RWPE2 (cell line): ENCODE results near the gene PGAM5.
"Not testable (repeated sequence)": the region's sequence is repeated elsewhere in the genome, so short reads cannot be mapped to it uniquely, and the experiment has no call there.

Experiments
- ATAC-seq: fragments of 200-7000 bp; cut with Tn5 transposase; 3 replicates; pipeline ENCODE4 v1.9.1; 2021; ENCODE audit warnings: low read depth
- DNase-seq: peaks from one replicate; pipeline ENCODE4 v3.0.0-alpha.2; 2020; ENCODE audit warnings: low spot score
- H3K27ac ChIP-seq: fragments of 450-650 bp; 2 replicates; pipeline ENCODE4 v1.5.1; 2017; ENCODE audit warnings: mild to moderate bottlenecking; ENCODE audit not compliant: poor library complexity, severe bottlenecking
- H3K27me3 ChIP-seq: fragments of 250-450 bp; sonication (Bioruptor Pico); 2 replicates; pipeline ENCODE4 v1.5.1; 2021; ENCODE audit warnings: mild to moderate bottlenecking, moderate library complexity; ENCODE audit not compliant: insufficient read depth, poor library complexity, severe bottlenecking
- H3K36me3 ChIP-seq: fragments of 250-450 bp; sonication (Bioruptor Pico); 2 replicates; pipeline ENCODE4 v1.5.1; 2020; ENCODE audit warnings: low read depth, mild to moderate bottlenecking, moderate library complexity
- H3K4me1 ChIP-seq: fragments of 250-450 bp; sonication (Bioruptor Pico); 2 replicates; pipeline ENCODE4 v1.5.1; 2021; ENCODE audit warnings: mild to moderate bottlenecking, moderate library complexity; ENCODE audit not compliant: insufficient read depth, poor library complexity, severe bottlenecking
- H3K4me3 ChIP-seq: fragments of 250-450 bp; sonication (Bioruptor Pico); 2 replicates; pipeline ENCODE4 v1.5.1; 2021; ENCODE audit warnings: mild to moderate bottlenecking, moderate library complexity; ENCODE audit not compliant: severe bottlenecking
- H3K9me3 ChIP-seq: fragments of 250-450 bp; sonication (Bioruptor Pico); 2 replicates; pipeline ENCODE4 v1.5.1; 2021; ENCODE audit warnings: mild to moderate bottlenecking, moderate library complexity; ENCODE audit not compliant: severe bottlenecking
- TF ChIP-seq, protein P1 (sequence below): fragments of 450-650 bp; IDR thresholded peaks from one replicate; pipeline ENCODE4 v1.5.1; 2017; ENCODE audit warnings: mild to moderate bottlenecking, moderate library complexity; ENCODE audit not compliant: poor library complexity, severe bottlenecking

The PGAM5 gene

DNA sequence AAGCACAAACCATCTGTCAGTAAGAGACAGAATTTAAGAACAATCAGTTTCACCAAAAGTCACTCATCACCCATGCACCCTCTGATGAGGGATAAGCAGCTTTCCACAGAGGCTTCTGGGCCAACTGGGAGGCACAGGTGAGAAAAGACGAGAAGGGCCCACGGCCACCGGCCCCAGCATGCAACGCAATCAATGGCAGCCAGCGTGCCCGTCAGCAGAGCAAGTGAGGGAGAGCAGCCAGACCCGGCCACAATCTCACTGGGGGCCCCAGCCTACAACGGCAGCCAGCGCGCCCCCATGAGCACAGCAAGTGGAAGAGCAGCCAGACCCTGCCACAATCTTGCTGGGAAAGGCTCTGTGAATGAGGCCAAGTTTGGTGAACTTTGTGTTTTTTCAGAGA lies 37.7 kb downstream of the PGAM5 start:
- ATAC-seq = no peak
- H3K36me3 ChIP-seq = peaks cover 100% of the 10 kb centered on the region

DNA sequence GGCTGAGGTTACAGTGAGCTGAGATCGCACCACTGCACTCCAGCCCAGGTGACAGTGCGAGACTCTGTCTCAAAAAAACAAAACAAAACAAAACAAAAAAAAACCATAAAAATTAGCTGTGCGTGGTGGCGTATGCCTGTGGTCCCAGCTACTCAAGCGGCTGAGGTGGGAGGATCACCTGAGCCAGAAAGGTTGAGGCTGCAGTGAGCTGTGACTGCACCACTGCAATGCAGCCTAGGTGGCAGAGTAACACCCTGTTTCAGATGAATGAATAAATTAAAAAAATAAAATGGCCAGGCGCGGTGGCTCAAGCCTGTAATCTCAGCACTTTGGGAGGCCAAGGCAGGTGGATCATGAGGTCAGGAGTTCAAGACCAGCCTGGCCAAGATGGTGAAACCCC lies 43.0 kb downstream of the PGAM5 start:
- H3K27ac ChIP-seq, H3K4me1 ChIP-seq, ATAC-seq, H3K4me3 ChIP-seq, DNase-seq, H3K27me3 ChIP-seq, H3K9me3 ChIP-seq: not testable (repeated sequence)
- H3K36me3 ChIP-seq = peaks cover 100% of the 10 kb centered on the region

More for the DNA sequence above, 37.7 kb downstream of the PGAM5 start:
- Histone ChIP-seq H3K27ac (no peak overlapping the region), H3K4me3 (no peak overlapping the region), H3K9me3 (no peaks in the 10 kb centered on the region), H3K27me3 (no peaks in the 10 kb centered on the region), H3K4me1 (no peaks in the 10 kb centered on the region)
- no peak for DNase-seq
- TF ChIP-seq, protein P1, sequence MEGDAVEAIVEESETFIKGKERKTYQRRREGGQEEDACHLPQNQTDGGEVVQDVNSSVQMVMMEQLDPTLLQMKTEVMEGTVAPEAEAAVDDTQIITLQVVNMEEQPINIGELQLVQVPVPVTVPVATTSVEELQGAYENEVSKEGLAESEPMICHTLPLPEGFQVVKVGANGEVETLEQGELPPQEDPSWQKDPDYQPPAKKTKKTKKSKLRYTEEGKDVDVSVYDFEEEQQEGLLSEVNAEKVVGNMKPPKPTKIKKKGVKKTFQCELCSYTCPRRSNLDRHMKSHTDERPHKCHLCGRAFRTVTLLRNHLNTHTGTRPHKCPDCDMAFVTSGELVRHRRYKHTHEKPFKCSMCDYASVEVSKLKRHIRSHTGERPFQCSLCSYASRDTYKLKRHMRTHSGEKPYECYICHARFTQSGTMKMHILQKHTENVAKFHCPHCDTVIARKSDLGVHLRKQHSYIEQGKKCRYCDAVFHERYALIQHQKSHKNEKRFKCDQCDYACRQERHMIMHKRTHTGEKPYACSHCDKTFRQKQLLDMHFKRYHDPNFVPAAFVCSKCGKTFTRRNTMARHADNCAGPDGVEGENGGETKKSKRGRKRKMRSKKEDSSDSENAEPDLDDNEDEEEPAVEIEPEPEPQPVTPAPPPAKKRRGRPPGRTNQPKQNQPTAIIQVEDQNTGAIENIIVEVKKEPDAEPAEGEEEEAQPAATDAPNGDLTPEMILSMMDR = no peak

DNA sequence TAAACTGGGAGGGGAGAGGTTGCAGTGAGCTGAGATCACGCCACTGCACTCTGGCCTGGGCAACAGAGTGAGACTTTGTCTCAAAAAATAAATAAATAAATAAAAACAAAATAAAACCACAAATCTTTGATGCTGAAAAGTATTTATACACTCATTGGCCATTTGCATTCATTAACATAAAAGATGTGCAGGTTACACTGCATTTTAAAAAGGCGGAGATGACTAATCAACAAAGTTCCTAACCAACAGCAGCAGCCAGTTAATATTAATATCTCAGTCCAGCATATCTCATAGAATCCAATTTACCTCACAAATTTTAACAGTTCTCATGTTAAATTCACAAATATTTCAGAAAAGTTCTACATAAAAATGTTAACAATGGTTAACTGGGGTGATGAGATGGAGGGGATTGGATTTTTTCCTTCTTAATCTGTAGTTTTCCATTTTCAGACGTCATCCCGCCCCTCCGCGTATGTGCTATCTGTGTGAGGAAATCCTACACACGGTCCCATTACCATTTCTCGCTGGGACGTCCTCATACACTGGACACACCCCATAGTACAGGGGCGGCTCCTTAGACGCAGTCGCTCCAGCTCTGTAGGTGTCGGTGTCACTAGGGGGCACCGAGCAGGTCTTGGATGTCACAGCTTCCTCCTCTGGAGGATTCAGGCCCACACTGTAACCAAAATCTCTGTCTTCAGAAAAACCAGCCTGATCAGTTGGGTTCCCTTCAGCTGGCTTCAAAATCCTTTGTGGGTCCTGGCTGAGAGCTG lies 43.7 kb downstream of the PGAM5 start:
- peak; percentile 28; the same call in 1 of the 3 replicates for ATAC-seq
- Histone ChIP-seq H3K4me1 (peaks cover 2% of the 10 kb centered on the region), H3K9me3 (no peaks in the 10 kb centered on the region), H3K27me3 (no peaks in the 10 kb centered on the region), H3K36me3 (peaks cover 97% of the 10 kb centered on the region), H3K4me3 (no peak overlapping the region), H3K27ac (no peak overlapping the region)
- no peak for DNase-seq
- TF ChIP-seq, protein P1 = no peak

DNA sequence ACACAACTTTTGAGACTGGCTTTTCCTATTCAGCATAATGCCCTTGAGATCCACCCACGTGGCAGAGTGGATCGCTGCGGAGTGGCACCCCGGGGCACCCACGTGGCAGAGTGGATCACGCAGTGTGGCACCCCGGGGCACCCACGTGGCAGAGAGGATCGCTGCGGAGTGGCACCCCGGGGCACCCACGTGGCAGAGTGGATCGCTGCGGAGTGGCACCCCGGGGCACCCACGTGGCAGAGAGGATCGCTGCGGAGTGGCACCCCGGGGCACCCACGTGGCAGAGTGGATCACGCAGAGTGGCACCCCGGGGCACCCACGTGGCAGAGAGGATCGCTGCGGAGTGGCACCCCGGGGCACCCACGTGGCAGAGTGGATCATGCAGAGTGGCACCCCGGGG lies 48.2 kb downstream of the PGAM5 start:
- ATAC-seq, DNase-seq: not testable (repeated sequence)
- H3K36me3 ChIP-seq = peaks cover 63% of the 10 kb centered on the region

DNA sequence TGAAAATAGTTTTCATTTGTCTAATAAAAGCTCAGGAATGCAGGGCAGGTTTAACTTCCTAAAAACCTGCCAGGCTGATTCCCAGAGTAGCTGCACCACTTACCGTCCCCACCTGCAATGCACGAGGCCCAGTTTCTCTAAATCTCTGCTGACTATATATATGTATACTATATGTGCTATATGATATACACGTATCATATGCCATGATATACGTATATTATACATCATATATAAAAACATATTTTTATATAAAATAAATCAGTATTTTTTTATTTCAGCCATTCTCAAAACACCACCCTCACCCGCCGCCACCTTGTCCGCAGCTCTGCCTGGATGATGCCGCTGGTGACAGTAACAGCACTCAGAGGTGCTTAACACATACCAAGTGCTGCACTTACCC lies 48.7 kb downstream of the PGAM5 start:
- Histone ChIP-seq H3K27me3 (no peaks in the 10 kb centered on the region), H3K36me3 (peaks cover 57% of the 10 kb centered on the region), H3K4me3 (peak overlapping the region; percentile 99), H3K4me1 (peaks cover 7% of the 10 kb centered on the region), H3K27ac (peak overlapping the region; percentile 99), H3K9me3 (no peaks in the 10 kb centered on the region)
- no peak for ATAC-seq
- no peak for DNase-seq
- TF ChIP-seq, protein P1 = no peak

More for the DNA sequence above, 48.2 kb downstream of the PGAM5 start:
- peak overlapping the region; percentile 99 for H3K27ac ChIP-seq
- not testable (repeated sequence) for H3K9me3 ChIP-seq, H3K4me3 ChIP-seq, H3K4me1 ChIP-seq, H3K27me3 ChIP-seq
